AG08395 (cell line): ENCODE data around the gene KRTCAP2.
"Not testable (repeated sequence)": the region's sequence is repeated elsewhere in the genome, so short reads cannot be mapped to it uniquely, and the experiment has no call there.

Experiments used
- DNase-seq: peaks from one replicate; pipeline ENCODE4 v3.0.0; 2012; ENCODE audit warnings: mixed read lengths, low spot score

KRTCAP2 gene

DNA sequence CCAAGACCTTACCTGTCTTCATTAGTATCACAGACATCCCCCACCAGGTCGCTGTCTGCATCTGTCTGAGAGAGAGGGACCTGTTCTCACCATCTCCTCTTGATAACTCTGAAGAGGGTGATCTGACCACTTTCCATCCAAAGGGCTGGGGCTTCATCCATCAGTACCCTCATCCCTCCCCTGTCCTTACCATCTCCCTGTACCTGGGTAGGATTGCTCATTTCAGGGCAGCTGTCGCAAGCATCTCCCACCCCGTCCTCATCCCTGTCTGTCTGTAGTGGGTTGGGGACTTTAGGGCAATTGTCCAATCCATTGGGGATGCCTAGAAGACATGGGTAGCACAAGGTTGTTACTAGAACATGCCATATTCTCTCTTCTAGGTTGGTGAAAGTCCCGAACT is 26.7 kb upstream of the KRTCAP2 start:
- no peak for DNase-seq

DNA sequence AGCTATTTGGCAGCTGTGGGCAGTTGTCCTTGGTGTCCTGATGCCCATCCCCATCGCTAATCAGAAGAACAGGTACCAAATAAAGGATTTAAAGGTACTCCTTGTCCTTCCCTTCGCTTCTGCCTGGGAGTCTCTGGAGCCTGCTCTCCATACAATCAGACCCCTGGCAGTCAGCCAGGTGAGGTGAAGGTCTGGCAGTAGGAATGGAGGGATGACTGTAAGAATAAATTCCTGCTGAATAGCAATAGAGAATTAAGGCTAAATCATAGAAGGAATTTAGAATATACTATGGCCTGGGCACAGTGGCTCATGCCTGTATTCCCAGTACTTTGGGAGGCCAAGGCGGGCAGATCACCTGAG is 25.4 kb upstream of the KRTCAP2 start:
- DNase-seq: no peak

DNA sequence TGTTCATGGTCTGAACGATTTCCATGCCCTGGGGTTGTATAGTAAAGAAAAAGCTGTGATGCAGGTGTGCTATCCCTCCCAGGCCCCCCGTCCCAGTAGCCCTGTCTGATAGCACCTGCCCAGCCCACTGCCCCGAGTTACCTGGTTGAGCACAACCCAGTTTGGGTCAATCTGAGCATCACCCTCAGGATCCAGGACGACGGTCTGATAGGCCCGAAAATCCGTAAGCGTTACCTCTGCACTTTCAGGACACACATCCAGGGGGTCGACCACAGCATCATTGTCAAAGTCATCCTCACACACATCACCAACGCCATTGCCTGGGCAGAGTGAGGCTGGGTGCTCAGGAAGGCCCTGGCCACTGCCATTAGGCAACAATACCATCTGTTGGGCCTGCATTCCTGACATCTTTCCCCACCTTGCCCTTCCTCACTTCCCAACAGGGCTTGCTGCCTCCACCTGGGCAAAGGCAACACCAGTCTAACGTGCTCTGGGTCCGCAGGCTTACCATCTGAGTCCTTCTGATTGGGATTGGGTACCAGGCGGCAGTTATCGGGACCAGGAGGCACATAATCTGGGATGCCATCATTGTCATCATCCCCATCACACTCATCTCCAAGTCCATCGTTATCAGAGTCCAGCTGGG is 24.9 kb upstream of the KRTCAP2 start:
- DNase-seq: no peak

DNA sequence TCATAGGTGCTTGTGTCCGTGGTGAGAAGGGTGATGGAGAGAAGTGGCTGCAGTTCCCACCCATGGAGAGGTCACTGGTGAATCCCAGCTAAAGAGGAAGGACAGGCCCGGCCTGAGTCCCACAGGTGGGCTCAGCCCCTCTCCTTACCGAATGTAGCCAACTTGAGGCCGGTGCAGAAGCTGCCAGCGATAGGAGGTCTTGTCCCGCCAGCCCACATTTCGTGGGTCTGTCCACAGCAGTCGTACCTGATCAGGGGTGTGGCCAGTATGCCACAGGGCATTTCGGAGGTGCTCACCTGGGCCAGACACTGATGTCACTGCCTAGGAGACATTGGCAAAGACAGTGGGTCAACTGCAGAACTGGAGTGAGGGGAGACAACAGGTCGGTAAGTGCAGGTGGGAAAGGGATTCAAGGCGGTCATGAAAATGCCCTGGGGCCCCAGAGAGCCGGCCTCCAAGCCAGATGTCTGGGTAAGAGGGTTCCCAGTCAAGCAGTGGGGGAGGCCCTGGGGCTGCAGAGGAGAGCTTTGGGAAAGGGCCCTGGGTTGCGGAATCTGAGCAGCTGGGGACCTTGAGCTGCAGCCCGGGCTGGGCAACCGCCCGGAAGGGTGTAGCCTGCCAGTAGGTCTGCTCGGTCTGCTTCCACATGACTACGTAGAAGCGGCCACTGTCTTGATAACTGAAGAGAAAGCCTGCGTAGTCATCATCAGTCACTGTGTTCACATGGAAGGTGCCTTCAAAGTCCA is 24.0 kb upstream of the KRTCAP2 start:
- no peak for DNase-seq

DNA sequence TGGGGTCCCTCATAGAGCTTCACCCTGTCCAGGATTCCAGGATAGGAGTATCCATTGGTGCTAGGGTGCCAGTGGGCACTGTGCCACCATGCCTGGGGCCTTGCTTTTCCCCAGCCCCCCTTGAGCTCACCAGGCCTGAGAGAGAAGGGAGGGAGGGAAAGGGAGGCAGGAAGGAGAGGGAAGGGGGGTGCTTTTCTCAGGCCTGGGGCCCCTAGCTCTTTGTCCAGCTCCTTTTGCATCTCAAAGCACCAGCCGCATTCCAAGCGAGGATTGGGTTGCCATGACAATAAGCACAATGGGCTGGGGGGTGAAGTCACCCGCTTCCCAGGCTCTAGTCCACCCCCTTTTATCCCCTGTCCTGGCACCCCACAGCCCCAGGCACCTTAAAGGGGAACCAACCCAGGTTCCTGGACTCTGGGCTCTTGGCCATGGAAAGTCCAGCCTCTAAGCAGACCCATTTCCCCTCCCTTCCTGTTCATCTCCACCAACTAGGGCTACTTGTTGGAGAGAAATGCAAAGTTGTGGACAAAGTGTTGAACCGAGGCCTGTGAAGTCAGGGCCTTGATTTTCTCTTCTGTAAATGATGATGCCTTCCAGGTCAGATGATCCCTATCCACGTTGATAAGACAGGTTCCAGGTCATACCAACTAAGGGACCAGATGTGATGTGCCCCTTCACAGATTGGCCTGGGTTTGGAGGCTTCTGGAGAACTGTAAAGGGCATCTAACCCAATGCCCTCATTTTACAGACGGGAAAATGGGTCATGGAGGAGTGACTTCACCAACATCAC is 23.2 kb upstream of the KRTCAP2 start:
- no peak for DNase-seq

DNA sequence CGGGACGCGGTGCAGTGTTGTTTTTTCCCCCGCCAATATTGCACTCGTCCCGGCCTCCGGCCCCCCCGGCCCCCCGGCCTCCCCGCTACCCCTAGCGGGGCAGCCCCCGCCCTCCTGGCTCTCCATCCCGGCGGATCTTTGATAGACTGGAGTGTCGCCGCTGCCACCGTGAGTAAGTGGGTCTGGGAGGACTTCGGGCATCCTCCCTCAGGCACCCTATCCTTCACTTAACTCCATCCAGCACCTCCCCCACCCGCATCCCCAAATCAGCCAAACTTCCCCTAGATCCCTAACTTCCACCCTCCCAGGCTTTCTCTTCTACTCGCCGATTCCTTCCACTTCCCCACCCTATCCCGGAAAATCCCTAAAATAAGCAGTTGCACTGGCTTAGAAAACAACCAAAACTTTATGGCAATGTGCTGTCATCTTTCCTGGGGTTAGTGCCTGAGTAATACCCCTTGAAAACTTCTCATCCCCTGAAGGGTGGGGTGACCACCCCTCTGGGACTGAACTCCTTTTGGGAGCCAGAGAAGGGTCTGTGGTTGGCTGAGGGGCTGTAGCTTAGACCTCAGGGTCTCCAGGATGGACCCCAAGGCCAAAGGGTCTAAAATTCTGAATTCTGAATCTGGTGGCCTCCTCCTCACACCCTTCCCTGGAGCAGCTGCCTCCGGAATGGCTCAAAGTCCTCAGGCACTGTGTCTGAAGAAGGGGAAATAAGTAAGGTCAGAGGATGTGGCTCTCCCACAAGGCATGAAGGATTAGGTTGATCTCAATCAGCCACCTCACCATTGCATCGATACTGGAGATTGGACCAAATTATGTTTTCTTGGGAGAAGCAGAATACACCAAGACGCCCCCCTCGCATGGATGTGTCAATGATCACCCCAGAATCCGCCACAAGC is 22.3 kb upstream of the KRTCAP2 start:
- DNase-seq: peak; percentile 32

DNA sequence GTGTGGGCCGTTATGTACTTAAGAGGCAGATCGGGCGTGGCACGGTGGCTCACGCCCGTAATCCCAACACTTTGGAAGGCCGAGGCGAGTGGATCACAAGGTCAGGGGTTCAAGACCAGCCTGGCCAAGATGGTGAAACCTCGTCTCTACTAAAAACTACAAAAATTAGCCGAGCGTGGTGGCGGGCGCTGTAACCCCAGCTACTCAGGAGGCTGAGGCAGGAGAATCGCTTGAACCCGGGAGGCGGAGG is 20.8 kb upstream of the KRTCAP2 start:
- not testable (repeated sequence) for DNase-seq

DNA sequence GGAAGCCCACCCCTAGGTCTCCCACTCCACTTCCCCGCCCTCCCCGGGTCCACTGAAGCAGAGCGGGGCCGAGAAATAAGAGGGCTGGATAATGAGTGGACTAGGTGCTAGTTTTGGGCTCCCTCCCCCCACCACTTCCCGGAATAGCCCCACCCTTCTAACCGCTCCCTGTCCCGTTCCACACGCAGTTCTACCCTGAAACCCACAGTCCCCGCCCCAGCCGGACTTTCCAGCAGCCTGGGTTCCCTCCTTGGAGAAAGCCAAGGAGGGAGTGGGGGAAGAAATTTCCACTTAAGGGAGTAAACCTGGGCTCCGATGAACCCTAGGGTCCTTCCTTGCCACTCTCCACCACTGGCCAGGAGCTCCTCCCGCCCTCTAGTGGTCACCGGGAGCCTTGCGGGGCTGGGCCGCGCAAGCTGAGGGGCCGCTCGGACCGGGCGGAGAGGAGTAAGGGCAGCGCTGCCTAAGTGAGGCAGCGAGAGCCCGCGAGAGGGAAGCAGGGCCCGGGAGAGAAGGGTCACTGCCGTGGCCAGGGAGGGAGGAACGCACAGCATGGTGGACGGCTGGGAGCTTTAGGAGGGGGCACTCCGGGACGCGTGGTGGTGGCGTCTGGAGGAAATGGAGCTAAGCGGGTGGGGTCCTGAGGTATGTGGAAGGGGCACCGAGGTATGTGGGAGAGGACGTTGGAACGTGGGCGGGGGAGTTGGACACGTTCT is 20.3 kb upstream of the KRTCAP2 start:
- DNase-seq: peak; percentile 90

DNA sequence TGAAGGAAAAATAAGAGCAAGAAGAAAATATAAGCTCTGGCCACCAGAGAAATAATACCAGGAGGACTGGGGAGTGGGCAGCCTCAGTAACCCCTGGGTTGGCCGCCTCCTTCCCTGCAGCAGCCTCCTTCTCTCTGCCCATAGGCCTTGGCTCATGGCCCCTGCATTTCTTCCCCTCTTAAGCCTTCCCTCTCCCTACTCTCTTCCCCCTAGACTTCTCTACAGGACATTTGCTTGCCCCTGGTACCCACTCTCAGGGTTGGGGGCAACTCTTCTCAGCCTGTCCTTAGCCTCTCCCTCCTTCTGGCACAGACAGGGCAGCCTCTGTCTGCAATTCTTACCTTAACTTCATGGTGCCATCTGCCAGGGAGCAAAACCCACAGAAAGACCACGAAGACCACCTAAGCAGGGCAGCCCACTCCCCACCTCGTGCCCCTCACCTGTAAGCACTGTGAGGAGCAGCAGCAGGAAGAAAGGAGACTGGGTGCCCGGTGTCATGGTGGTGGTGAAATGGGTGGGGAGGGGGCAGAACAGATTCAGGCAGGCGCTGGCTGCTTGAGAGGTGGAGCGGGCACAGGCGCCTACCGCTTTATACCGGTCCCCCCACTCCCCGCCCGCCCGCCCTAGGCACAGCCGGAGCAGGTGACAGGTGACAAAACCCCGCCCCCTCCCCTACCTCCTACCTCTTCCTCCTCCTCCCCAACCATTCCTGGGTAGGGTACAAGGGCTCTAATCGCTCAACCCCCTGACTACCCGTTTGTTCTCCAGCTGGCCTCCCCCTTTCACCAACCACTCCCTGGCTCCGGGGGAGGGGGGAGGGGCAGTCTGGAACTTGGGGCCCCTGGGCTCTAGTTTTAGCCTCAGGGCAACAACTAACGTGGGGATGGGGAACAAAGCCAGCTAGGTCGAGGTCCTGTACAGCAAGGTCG is 19.5 kb upstream of the KRTCAP2 start:
- no peak for DNase-seq

DNA sequence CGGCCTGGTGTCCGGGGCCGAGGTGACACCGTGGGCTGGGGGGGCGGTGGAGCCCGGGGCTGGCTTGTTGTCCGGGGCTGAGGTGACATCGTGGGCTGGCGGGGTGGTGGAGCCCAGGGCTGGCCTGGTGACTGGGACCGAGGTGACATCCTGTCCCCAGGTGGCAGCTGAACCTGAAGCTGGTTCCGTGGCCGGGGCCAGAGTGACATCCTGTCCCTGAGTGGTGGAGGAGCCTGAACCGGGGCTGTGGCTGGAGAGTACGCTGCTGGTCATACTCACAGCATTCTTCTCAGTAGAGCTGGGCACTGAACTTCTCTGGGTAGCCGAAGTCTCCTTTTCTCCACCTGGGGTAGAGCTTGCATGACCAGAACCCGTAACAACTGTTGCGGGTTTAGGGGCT is 18.8 kb upstream of the KRTCAP2 start:
- no peak for DNase-seq

DNA sequence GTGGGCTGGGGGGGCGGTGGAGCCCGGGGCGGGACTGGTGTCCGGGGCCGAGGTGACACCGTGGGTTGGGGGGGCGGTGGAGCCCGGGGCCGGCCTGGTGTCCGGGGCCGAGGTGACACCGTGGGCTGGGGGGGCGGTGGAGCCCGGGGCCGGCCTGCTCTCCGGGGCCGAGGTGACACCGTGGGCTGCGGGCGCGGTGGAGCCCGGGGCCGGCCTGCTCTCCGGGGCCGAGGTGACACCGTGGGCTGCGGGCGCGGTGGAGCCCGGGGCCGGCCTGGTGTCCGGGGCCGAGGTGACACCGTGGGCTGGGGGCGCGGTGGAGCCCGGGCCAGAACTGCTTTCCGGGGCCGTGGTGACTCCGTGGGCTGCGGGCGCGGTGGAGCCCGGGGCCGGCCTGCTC is 16.8 kb upstream of the KRTCAP2 start:
- not testable (repeated sequence) for DNase-seq

DNA sequence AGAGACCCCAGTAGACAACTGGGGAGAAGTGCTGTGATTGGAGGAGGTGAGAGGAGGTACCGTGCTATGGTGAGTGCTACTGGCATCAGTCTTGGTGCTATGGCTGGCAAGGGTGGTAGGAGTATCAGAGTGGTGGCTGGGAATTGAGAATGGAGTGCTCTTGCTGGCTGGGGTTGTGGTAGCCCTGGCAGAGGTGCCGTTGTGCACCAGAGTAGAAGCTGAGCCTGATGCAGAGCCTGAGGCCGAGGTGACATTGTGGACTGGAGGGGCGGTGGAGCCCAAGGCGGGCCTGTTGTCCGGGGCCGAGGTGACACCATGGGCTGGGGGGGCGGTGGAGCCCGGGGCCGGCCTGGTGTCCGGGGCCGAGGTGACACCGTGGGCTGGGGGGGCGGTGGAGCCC is 15.2 kb upstream of the KRTCAP2 start:
- no peak for DNase-seq

DNA sequence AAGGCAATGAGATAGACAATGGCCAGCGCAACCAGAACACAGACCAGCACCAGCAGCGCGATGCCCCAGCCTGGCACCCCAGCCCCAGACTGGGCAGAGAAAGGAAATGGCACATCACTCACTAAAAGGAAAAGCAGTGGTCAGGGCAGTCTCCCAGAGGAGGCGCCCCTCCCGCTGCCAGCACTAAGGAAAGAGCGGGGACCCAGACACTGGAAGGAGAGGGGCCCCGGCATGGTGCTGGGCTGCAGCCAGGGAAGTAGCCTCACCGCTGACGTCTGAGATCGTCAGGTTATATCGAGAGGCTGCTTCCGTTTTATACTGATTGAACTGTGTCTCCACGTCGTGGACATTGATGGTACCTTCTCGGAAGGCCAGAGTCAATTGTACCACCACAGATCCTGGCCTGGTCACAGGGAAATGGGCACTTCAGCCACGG is 14.4 kb upstream of the KRTCAP2 start:
- no peak for DNase-seq

DNA sequence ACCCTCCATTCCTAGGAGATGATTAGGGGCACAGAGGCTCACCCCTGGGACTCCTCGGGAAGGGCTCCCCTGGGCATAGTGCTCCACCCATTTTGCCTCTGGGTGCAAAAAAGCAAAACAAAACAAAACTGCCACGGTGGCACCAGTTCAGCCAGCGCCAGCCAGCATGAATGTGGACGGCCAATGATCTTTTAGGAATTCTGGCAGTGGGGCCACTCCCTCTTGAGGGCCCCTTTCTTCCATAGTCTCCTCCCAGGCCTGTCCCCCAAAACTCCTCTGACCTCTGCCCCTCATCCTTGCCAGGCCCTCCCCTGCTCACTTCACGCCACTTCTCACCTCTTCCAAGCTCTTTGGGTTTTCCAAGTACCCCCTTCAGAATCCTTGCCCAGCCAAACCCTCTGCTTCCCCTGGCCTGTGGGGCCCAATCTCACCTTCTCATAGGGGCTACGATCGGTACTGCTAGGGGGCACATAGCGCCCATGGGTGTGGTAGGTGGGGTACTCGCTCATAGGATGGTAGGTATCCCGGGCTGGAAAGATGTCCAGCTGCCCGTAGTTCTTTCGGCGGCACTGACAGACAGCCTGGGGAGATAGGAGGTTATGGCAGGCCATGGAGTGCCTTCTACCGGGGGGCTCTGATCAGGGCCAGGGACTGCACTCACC is 13.8 kb upstream of the KRTCAP2 start:
- no peak for DNase-seq

DNA sequence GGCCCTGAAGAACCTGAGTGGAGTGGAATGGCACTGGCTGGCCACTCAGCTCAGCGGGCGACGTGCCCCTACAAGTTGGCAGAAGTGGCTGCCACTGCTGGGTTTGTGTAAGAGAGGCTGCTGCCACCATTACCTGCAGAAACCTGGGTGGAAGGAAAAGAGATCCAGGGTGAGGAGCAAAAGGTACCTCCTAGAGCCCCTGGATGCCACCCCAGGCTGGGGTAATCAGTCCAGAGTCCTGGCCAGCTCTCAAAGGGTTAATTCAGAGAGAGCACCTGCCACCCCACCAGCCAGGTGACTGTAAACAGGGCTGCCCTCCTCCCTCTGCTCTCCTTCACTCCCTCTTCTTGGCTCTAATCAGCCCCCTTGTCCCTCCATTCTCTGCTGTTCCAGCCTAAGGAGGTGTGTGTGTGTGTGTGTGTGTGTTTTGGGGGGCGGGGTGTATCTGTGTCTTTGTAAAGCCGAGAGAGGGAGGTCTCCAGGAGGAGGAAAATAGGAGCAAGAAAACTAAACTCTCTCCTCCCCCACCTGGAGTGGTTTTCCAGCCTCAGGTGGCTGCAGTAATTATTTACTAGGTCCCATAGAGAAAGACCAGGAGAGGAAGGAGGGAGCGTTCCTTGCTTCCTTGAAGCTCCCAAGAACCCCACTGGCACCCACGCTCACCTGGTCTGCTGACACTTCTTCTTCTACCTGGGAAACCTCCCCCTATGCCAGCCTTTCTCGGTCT is 13.1 kb upstream of the KRTCAP2 start:
- DNase-seq: no peak

DNA sequence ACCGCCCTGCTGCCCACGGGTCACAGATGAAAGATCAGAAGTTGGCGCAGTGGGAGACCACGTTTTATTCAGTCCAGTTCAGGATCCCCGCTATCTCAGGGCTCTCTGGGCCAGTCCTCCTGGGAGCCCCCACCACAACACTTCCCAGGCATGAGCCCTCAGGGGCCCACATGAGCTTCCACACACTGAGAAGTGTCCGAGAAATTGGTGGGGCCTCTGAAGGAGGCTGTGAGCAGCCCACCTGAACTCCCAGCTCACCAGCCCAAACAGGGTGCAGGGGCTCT is 12.6 kb upstream of the KRTCAP2 start:
- no peak for DNase-seq

DNA sequence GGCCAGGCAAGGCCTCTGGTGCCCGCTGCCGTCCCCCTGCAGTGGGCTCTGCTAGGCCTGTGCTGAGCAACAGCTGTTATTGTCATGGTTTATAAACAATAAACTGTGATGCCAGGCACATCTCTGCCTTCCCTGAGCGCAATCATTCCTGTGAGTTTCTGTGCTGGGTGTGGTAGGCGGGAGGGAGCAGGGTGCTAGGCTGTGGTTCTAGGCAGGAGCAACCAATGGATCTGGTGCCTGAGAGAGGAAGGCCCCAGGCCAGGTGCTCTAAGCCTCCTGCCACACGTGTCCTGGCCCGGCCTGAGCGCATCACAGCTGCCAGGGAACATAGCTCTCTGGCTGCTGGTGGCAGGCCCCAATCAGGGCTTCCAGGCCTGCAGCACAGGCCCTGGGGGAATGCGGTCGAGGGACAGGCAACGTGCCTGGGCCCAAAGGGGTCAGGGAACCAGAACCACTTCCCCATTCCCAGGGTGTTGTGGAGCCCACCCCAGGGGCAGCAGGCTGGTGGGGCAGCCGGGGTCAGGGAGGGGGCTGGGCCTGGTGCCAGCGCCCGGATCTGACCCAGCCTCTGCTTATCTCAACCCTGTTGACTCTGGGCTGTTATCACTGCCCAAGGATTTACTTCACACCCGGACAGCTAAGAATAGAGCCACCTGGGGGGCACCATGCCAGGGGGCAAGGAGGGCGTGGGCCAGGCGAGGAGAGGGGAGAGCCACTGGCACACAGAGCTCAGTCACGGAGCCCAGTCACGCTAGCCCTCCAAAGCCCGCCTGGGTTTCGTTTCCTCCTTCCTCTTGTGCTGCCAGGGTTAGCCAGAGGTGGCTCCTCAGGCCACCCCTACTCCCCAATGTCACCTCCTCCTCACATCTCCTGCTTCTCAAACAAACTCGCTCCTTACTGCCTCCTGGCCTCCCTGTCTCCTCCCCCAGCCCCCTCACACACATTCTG is 12.0 kb upstream of the KRTCAP2 start:
- no peak for DNase-seq

DNA sequence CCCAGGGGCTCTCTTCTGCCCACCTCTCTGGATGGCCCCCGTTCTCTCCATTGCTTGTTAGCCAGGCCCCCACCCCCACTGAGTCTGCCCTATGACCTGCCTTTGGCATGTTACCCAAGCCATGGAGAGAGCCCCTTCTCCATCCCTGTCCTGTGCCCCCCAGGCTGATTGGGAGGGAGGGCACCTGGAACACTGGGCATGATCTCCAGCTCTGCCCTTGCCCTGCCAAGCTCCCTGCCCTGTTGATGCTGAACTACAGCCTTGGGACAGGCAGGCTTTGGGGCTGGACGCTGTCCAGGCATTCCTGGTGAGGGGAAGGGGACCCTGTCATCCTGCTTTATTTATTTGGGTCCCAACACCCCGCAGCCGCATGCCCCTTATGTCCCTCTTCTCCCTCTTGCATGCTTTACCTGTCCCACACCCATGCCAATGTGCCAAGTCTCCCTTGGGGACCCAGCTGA is 11.3 kb upstream of the KRTCAP2 start:
- DNase-seq: no peak
